HUES6 (cell line): ENCODE measurements around the gene USP9X.

Experiments used
- H3K27ac ChIP-seq: 2 replicates; pipeline ENCODE4 v1.7.0; 2013; ENCODE audit warnings: low read depth, mild to moderate bottlenecking, low read length, inconsistent platforms
- H3K27me3 ChIP-seq: 2 replicates; pipeline ENCODE4 v1.6.1; 2013; ENCODE audit warnings: low read length; ENCODE audit not compliant: control insufficient read depth, insufficient read depth
- H3K36me3 ChIP-seq: 2 replicates; pipeline ENCODE4 v1.6.1; 2013; ENCODE audit warnings: low read length; ENCODE audit not compliant: control insufficient read depth, insufficient read depth
- H3K4me1 ChIP-seq: 2 replicates; pipeline ENCODE4 v1.6.1; 2013; ENCODE audit warnings: low read length; ENCODE audit not compliant: control insufficient read depth, insufficient read depth
- H3K4me3 ChIP-seq: 2 replicates; pipeline ENCODE4 v1.5.1; 2013; ENCODE audit warnings: low read depth, low read length
- H3K9ac ChIP-seq: one replicate; pipeline ENCODE4 v1.6.1; 2013; ENCODE audit warnings: mild to moderate bottlenecking, low read length
- H3K9me3 ChIP-seq: 2 replicates; pipeline ENCODE4 v1.6.1; 2013; ENCODE audit warnings: low read depth, low read length; ENCODE audit not compliant: control insufficient read depth, insufficient read depth

The USP9X gene

DNA sequence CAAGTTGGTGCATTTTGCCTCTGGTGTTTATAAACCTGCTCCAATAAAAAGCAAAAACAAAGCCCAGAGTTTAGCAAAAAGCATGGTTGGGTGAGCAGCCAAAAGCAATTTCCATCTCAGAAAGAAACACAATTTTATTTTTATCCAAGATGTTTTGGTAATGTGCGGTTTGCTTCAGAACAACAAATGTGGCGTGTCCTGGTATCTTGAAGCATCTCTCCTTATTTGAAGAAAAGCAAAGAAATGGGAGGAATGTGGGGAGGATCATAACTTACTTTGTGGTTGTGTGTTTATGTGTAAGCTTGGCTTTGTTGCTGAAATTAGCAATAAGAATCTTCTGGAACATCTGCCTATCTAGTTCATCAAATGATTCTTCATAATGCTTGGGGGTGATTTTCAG lies 160.4 kb downstream of the USP9X start:
- Histone ChIP-seq H3K9me3 (no peaks in the 10 kb centered on the region; the same call in 1 of the 2 replicates), H3K27ac (no peak overlapping the region), H3K36me3 (no peaks in the 10 kb centered on the region), H3K27me3 (no peaks in the 10 kb centered on the region), H3K4me3 (no peak overlapping the region), H3K4me1 (no peaks in the 10 kb centered on the region), H3K9ac (no peak overlapping the region)

DNA sequence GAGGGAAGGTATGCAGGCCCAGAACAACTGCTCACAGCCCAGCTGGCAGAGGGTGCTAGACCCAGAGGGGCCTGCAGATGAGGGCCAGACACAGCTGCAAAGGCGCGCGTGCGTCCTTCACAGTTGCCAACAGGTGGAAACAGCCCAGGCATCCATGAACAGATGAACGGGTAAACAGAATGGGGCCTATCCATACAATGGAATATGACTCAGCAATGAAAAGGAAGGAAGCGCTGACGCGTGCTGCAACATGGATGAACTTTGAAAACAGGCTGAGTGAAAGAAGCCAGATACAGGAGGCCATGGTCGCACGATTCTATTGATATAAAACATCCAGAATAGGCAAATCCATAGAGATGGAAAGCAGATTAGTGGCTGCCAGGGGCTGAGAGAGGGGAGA lies 165.6 kb downstream of the USP9X start:
- Histone ChIP-seq H3K9me3 (no peaks in the 10 kb centered on the region; the same call in 1 of the 2 replicates), H3K27ac (no peak overlapping the region), H3K36me3 (no peaks in the 10 kb centered on the region), H3K4me3 (no peak overlapping the region), H3K9ac (no peak overlapping the region), H3K27me3 (peaks cover 11% of the 10 kb centered on the region; the same call in 1 of the 2 replicates), H3K4me1 (peaks cover 5% of the 10 kb centered on the region; the same call in 1 of the 2 replicates)

DNA sequence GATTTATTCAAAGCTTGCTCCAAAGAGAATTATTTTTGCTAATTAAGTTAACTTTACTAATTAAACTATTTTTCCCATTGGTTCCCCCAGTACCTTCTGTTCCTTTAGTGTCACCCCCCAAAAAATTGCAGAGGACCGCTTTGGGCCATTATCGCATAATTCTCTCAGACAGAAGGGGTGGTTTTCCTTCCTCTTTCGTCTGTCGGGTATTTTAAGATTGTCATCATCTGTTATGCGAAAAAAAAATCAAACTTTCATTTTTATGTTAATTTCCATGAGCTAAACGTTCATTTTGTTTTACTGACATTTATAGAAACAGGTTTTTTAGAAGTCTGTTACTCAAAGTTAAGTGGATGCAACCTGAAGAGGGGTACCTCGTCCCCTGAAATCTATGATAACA lies 172.6 kb downstream of the USP9X start:
- peaks cover 5% of the 10 kb centered on the region; the same call in 1 of the 2 replicates for H3K4me1 ChIP-seq
- peaks cover 8% of the 10 kb centered on the region; the same call in 1 of the 2 replicates for H3K27me3 ChIP-seq
- H3K4me3 ChIP-seq: no peak overlapping the region
- no peak overlapping the region for H3K9ac ChIP-seq
- H3K27ac ChIP-seq: no peak overlapping the region
- H3K36me3 ChIP-seq: no peaks in the 10 kb centered on the region
- H3K9me3 ChIP-seq: peaks cover 8% of the 10 kb centered on the region

DNA sequence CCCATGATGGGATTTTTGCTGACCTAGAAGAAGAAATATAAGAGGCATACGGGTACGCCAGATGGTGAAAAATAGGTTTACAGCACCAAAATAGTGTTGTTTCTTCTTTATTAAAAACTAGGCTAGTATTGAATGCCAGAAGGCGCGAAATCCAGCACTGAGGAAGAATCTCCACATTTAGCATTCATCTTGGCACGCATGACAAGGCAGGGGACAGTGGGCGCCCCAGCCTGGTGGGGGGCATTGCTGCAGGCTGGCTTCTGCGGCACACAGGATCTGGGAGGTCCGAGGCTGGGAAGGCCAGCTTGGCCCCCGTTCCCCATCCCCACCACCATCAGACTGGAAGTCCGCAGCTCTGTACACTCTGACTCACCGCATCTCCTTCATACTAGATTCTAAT lies 173.0 kb downstream of the USP9X start:
- H3K27ac ChIP-seq: no peak overlapping the region
- H3K4me3 ChIP-seq: no peak overlapping the region

DNA sequence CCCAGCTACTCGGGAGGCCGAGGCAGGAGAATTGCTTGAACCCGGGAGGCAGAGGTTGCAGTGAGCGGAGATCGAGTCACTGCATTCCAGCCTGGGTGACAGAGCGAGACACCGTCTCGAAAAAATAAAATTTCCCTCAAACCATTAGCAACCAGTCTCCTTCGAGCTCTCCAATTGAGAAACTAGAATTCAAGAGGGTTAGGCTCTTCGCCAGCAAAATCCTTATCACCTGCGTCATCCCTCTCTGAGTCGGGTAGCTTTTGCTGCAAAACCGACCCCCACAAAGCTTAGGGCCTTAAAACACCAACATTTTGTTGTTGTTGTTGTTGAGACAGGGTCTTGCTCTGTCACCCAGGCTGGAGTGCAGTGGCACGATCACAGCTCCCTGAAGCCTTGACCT lies 173.6 kb downstream of the USP9X start:
- no peak overlapping the region for H3K4me3 ChIP-seq
- no peaks in the 10 kb centered on the region for H3K4me1 ChIP-seq
- peaks cover 14% of the 10 kb centered on the region for H3K9me3 ChIP-seq
- no peak overlapping the region for H3K27ac ChIP-seq
- H3K9ac ChIP-seq: no peak overlapping the region
- no peaks in the 10 kb centered on the region for H3K27me3 ChIP-seq
- H3K36me3 ChIP-seq: no peaks in the 10 kb centered on the region

More for the DNA sequence above, 173.0 kb downstream of the USP9X start:
- Histone ChIP-seq H3K9me3 (peaks cover 12% of the 10 kb centered on the region), H3K9ac (no peak overlapping the region), H3K27me3 (peaks cover 4% of the 10 kb centered on the region; the same call in 1 of the 2 replicates), H3K36me3 (no peaks in the 10 kb centered on the region), H3K4me1 (peaks cover 3% of the 10 kb centered on the region; the same call in 1 of the 2 replicates)

DNA sequence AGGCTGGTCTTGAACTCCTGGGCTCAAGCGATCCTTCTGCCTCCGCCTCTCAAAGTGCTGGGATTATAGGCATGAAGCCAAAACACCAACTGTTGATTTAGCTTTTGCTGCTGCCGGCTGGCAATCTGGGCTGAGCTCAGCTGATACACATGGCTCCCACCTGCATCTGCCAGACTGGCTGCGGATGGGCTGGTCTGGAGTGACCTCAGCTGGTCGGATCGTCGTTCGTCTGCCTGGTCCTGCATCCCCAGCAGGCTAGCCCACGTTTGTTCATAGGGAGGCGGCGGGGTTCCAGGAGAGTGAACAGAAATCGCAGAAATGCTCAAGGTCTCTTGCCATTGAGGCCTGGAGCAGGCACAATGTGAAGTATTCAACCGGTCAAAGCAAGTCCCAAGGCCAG lies 174.3 kb downstream of the USP9X start:
- H3K9me3 ChIP-seq: peaks cover 14% of the 10 kb centered on the region
- no peaks in the 10 kb centered on the region for H3K4me1 ChIP-seq

DNA sequence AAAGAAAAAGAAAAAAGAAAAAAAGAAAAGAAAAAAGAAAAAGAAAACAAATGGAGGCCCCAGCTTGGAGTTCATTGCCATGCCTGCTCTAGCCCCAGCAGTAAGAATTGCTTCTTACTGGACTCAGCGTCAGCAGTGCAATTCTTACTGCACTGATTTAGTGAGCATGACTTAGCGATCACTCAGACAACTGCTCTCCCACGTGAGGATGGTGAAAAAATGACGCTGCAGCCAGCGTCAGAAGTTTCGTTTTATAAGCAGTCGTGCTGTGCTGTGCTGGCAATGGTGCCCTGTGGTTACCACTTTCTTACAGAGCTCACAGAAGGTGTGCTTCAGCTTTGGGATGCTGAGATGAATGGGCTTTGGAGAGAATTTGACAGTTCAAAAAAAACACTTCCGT lies 180.4 kb downstream of the USP9X start:
- no peaks in the 10 kb centered on the region; the same call in 1 of the 2 replicates for H3K4me1 ChIP-seq
- H3K27me3 ChIP-seq: no peaks in the 10 kb centered on the region
- no peaks in the 10 kb centered on the region for H3K36me3 ChIP-seq
- peaks cover 11% of the 10 kb centered on the region for H3K9me3 ChIP-seq
- no peak overlapping the region for H3K9ac ChIP-seq
- H3K4me3 ChIP-seq: no peak overlapping the region
- H3K27ac ChIP-seq: no peak overlapping the region

More for the DNA sequence above, 174.3 kb downstream of the USP9X start:
- Histone ChIP-seq H3K9ac (no peak overlapping the region), H3K27me3 (no peaks in the 10 kb centered on the region), H3K36me3 (no peaks in the 10 kb centered on the region), H3K27ac (no peak overlapping the region), H3K4me3 (no peak overlapping the region)

DNA sequence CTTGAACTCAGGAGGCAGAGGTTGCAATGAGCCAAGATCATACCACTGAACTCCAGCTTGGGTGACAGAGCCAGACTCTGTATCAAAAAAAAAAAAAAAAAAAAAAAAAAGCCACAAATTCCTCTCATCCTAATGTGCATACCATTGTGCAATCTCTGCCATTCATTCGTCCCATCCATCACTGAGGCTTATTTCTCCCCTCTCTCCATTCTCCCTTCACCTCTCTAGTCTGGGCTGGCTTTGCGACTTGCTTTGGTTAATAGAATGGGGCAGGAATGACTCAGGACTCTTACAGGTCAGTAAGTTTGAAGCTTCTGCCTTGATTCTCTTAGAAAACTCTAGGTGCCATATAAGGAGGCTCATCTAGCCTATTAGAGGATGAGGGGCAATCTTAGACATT lies 188.4 kb downstream of the USP9X start:
- H3K27me3 ChIP-seq: no peaks in the 10 kb centered on the region
- H3K27ac ChIP-seq: no peak overlapping the region
- H3K9ac ChIP-seq: no peak overlapping the region
- no peaks in the 10 kb centered on the region for H3K36me3 ChIP-seq
- peaks cover 8% of the 10 kb centered on the region for H3K4me1 ChIP-seq
- no peak overlapping the region for H3K4me3 ChIP-seq
- H3K9me3 ChIP-seq: no peaks in the 10 kb centered on the region; the same call in 1 of the 2 replicates

DNA sequence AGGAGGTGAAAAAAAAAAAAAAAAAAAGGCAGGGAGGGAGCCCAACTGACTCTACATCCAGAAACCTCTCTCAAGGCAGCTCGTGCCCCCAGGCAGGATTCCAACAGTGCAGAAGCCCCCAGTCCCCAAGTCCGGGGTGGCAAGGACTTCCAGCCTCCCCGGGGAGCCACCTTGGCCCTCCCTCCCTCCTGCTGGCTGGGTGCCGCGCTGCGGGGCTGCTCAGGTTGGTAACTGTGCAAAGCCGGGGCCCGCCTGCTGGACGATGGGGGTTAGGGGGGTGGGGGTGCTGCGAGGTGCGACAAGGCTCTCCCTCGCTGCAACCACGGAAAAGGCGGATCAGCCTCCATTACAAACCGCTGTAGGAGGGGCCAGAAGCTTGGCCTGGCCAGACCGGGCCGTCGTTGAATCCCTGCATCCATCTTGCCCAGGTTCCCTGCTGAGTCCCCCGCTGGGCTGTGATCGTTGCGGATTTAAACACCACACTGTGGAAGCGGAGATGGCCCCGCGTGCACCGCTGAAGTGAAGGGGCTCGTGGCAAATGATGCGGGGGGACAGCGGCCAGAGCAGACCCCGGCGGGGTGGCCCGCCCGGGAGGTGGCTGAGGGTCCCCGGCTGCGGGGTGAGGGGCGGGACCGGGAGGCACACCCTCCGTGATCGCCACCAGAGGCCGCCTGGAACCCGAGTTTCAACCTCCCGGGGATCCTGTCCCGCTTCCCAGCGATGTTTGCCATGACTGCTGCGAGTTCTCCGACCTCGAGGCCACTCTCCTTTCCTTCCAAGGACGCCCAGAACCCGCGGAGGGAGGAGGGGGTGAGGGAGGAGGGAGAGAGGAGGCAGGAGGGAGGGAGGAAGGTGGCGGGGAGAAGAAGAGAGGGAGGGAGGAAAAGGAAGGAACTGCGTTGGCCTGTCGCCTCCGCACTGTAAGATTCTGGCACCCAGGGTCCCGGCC lies 190.7 kb downstream of the USP9X start:
- Histone ChIP-seq H3K4me1 (peaks cover 8% of the 10 kb centered on the region), H3K9me3 (0 out of 2 replicates have a peak, but pooled peaks cover 3% of the 10 kb centered on the region), H3K27ac (peak overlapping the region; percentile 91; the same call in 1 of the 2 replicates), H3K27me3 (no peaks in the 10 kb centered on the region), H3K36me3 (no peaks in the 10 kb centered on the region), H3K4me3 (peak overlapping the region; percentile 74), H3K9ac (peak overlapping the region; percentile 84)

DNA sequence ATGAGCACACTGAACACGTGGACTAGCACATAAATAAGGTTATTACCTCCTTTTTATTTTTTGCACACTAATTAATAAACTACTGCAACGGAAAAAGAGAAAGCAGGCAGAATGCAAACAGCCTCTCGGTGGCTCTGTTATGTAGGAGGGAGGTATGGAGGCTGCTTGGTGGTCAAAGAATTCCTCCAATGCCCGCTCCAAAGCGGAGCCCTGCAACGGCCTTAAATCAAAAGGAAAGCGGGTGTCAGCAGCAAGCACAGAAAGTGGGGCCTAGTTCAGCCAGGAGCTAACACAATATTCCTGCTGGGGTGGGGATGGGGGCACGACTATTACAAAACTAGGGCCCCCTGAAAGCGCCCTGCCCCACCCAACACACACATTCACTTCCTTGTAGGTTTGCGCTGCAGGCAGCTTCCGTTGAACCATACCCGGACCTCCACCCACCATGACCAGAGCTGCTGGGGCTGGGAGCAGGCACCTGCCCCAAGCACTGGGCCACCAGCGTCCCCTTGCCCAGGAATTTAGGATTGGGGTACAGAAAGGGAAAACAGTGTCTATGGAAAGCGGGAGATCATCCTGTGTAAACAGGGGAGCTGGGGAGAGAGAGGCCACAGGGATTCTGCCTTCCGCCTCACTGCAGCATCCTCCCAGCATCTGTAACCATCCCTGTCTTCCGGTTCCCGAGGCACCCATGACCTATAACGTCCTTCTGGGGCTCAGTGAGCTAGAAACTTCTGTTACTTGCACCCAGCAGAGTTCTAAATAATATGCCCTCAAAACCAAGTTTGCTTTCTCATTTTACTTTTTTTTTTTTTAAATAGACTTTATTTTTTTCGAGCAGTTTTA lies 191.6 kb downstream of the USP9X start:
- H3K27me3 ChIP-seq: no peaks in the 10 kb centered on the region
- H3K9me3 ChIP-seq: 0 out of 2 replicates have a peak, but pooled peaks cover 3% of the 10 kb centered on the region
- no peaks in the 10 kb centered on the region for H3K36me3 ChIP-seq
- H3K27ac ChIP-seq: peak overlapping the region; percentile 91; the same call in 1 of the 2 replicates
- H3K4me1 ChIP-seq: peaks cover 8% of the 10 kb centered on the region
- peak overlapping the region; percentile 84 for H3K9ac ChIP-seq
- peak overlapping the region; percentile 74 for H3K4me3 ChIP-seq
